Left ventricle myocardium inferior (tissue), 1 donor: ENCODE data around the gene FCGBP. TPM values are rescaled to one million over a fixed set of nuclear protein-coding genes. Genes with fewer than 3 reads are reported as not detected.

Experiments used
- DNase-seq: peaks from one replicate; pipeline ENCODE4 v3.0.0-alpha.2; 2020
- H3K27ac ChIP-seq: fragments of 200-600 bp; replicated peaks from 2 replicates; pipeline ENCODE4 v1.8.0; 2021
- H3K27me3 ChIP-seq: fragments of 200-600 bp; 2 replicates; pipeline ENCODE4 v1.8.0; 2021; ENCODE audit warnings: low read depth
- H3K36me3 ChIP-seq: fragments of 200-600 bp; 2 replicates; pipeline ENCODE4 v1.8.0; 2021
- H3K4me1 ChIP-seq: fragments of 200-600 bp; 2 replicates; pipeline ENCODE4 v1.8.0; 2021
- H3K4me3 ChIP-seq: fragments of 200-600 bp; 2 replicates; pipeline ENCODE4 v1.8.0; 2021; ENCODE audit warnings: mild to moderate bottlenecking, moderate library complexity
- H3K9me3 ChIP-seq: fragments of 200-600 bp; replicated peaks from 2 replicates; pipeline ENCODE4 v1.8.0; 2021
- intact Hi-C: fragments of 100-400 bp; cut with micrococcal nuclease; formaldehyde crosslinking; loops from one replicate; pipeline ENCODE4 v1.11.0; 2022
- total RNA-seq: library from RNA; stranded (reverse); fragmentation: NEBNext Ultra II Directional; extraction: Animal tissue kit (Norgen Biotek cat#: 25700); gene quantifications from one replicate; pipeline ENCODE4 v1.2.1, GENCODE V29; 2021
- TF ChIP-seq, protein P1 (sequence below): fragments of 200-600 bp; IDR thresholded peaks from 2 replicates; pipeline ENCODE4 v1.8.0; 2021; ENCODE audit warnings: antibody characterized with exemption, mild to moderate bottlenecking, borderline replicate concordance
- donor health status: DM: no; HTN: yes; CAD: no; lungs with severe emphysema.

FCGBP gene
- total RNA-seq, 1 donor from 2014 or later = 4.1 TPM

- TF ChIP-seq, protein P1, sequence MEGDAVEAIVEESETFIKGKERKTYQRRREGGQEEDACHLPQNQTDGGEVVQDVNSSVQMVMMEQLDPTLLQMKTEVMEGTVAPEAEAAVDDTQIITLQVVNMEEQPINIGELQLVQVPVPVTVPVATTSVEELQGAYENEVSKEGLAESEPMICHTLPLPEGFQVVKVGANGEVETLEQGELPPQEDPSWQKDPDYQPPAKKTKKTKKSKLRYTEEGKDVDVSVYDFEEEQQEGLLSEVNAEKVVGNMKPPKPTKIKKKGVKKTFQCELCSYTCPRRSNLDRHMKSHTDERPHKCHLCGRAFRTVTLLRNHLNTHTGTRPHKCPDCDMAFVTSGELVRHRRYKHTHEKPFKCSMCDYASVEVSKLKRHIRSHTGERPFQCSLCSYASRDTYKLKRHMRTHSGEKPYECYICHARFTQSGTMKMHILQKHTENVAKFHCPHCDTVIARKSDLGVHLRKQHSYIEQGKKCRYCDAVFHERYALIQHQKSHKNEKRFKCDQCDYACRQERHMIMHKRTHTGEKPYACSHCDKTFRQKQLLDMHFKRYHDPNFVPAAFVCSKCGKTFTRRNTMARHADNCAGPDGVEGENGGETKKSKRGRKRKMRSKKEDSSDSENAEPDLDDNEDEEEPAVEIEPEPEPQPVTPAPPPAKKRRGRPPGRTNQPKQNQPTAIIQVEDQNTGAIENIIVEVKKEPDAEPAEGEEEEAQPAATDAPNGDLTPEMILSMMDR = peak; percentile 81
- peak; percentile 97 for DNase-seq
- Histone ChIP-seq H3K9me3 (no peaks in the 10 kb centered on the region), H3K4me1 (peaks cover 35% of the 10 kb centered on the region), H3K27me3 (no peaks in the 10 kb centered on the region), H3K27ac (peak within 1 kb of the TSS; percentile 89), H3K4me3 (peak within 1 kb of the TSS; percentile 84), H3K36me3 (peaks cover 38% of the 10 kb centered on the region)
- intact Hi-C loops = no loop called here
Observed at GRCh38 chr19:39970675-39971379, 36.4 kb upstream of the FCGBP start, which contains the start of gene PSMC4. Gene PSMC4 (plus strand): TSS chr19:39971165. CDS start chr19:39971203, 38 bp downstream.

DNA sequence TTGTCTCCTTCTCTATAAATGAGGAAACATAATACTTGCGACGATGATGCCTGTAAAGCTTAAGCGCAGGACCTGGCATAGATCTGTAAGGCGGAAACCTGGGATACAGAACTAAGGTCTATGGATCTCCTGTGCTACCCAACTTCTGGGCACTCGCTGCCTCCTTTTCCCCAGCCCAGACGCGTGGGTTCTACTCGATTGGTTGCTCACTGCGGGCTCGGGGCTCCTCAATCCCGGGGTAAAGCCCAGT, 35.9 kb upstream of the FCGBP start:
- H3K27ac ChIP-seq = peak overlapping the region; percentile 89
- TF ChIP-seq, protein P1 = no peak
- no peaks in the 10 kb centered on the region for H3K27me3 ChIP-seq
- H3K4me3 ChIP-seq = peak overlapping the region; percentile 84
- intact Hi-C loops = no loop called here
- H3K4me1 ChIP-seq = peaks cover 35% of the 10 kb centered on the region
- H3K36me3 ChIP-seq = peaks cover 33% of the 10 kb centered on the region
- no peaks in the 10 kb centered on the region for H3K9me3 ChIP-seq
- no peak for DNase-seq

DNA sequence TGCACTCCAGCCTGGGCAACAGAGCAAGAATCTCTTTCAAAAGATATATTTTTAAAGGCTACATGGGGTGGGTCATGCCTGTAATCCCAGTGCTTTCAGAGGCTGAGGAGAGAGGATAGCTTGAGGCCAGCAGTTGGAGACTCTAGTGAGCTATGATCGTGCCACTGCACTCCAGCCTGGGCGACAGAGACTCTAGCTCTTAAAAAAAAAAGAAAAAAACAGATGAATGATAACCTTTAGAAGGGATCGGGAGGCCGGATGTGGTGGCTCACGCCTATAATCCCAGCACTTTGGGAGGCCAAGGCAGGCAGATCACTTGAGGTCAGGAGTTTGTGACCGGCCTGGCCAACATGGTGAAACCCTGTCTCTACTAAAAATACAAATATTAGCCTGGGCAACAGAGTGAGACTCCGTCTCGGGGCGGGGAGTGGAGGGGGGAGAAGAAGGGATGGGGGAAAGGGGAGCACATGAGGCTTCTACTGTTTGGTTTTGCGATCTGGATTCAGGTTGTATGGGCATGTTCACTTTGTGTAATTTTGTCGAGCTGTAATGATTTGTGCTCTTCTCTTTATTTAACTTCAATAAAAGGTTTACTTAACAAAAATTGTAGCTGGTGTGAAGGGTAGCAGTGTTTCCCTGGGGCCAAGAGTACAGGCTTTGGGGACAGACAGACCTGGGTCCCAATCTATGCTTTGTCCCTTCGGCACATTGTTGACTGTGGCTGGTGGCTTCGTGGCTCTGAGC, 35.4 kb upstream of the FCGBP start:
- peaks cover 28% of the 10 kb centered on the region for H3K36me3 ChIP-seq
- intact Hi-C loops = no loop called here
- peaks cover 35% of the 10 kb centered on the region for H3K4me1 ChIP-seq
- TF ChIP-seq, protein P1 = no peak
- no peak for DNase-seq
- no peaks in the 10 kb centered on the region for H3K27me3 ChIP-seq
- H3K4me3 ChIP-seq = peak overlapping the region; percentile 84
- no peaks in the 10 kb centered on the region for H3K9me3 ChIP-seq
- peak overlapping the region; percentile 89 for H3K27ac ChIP-seq

- Histone ChIP-seq H3K9me3 (no peaks in the 10 kb centered on the region), H3K27ac (no peak overlapping the region), H3K4me3 (no peak overlapping the region), H3K4me1 (peaks cover 35% of the 10 kb centered on the region), H3K27me3 (no peaks in the 10 kb centered on the region), H3K36me3 (peaks cover 22% of the 10 kb centered on the region)
- DNase-seq = no peak
- TF ChIP-seq, protein P1 = no peak
- intact Hi-C loops = no loop called here
Observed at GRCh38 chr19:39969266-39969665, 34.8 kb upstream of the FCGBP start.

DNA sequence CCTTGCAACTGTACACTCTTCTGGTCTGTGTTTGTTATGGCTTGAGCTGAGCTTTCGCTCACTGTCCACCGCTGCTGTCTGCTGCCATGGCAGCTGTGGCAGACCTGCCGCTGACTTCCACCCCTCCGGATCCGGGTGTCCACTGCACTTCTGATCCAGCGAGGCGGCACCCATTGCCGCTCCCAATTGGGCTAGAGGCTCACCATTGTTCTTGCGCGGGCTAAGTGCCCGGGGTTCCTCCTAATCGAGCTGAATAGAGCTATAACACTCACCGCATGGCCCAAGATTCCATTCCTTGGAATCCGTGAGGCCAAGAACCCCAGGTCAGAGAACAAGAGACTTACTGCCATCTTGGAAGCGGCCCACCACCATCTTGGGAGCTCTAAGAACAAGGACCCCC, 34.4 kb upstream of the FCGBP start:
- TF ChIP-seq, protein P1 = no peak
- intact Hi-C loops = no loop called here
- H3K36me3 ChIP-seq = peaks cover 18% of the 10 kb centered on the region
- no peak overlapping the region for H3K27ac ChIP-seq
- no peaks in the 10 kb centered on the region for H3K27me3 ChIP-seq
- H3K4me3 ChIP-seq = no peak overlapping the region
- no peak for DNase-seq
- H3K9me3 ChIP-seq = no peaks in the 10 kb centered on the region
- peaks cover 35% of the 10 kb centered on the region for H3K4me1 ChIP-seq
